Trophoblast cell (in vitro differentiated cells and primary cell): ENCODE measurements around the gene TMF1. TPM values are rescaled to one million over a fixed set of nuclear protein-coding genes. Genes with fewer than 3 reads are reported as not detected.
A peak's percentile ranks its signal among the peaks of the same experiment; 100 is the strongest.

Source experiments
- DNase-seq, 2 donors: peaks; one replicate each; pipeline ENCODE4 v3.0.0-alpha.2; 2016
- H2AFZ ChIP-seq: 2 replicates; pipeline ENCODE4 v1.6.1; 2013; ENCODE audit warnings: low read length, moderate library complexity, mild to moderate bottlenecking; ENCODE audit not compliant: insufficient read depth, poor library complexity
- H2AK5ac ChIP-seq: 2 replicates; pipeline ENCODE4 v1.6.1; 2013; ENCODE audit warnings: mild to moderate bottlenecking, low read length
- H2BK120ac ChIP-seq: 2 replicates; pipeline ENCODE4 v1.6.1; 2013; ENCODE audit warnings: low read length, mild to moderate bottlenecking, moderate library complexity; ENCODE audit not compliant: insufficient read depth, poor library complexity
- H2BK12ac ChIP-seq: 2 replicates; pipeline ENCODE4 v1.6.1; 2013; ENCODE audit warnings: mild to moderate bottlenecking, low read length, moderate library complexity
- H2BK5ac ChIP-seq: 2 replicates; pipeline ENCODE4 v1.6.1; 2013; ENCODE audit warnings: low read length, low read depth, moderate library complexity, mild to moderate bottlenecking; ENCODE audit not compliant: poor library complexity
- H3K14ac ChIP-seq: 2 replicates; pipeline ENCODE4 v1.6.1; 2013; ENCODE audit warnings: mild to moderate bottlenecking, low read length
- H3K18ac ChIP-seq: 2 replicates; pipeline ENCODE4 v1.6.1; 2013; ENCODE audit warnings: mild to moderate bottlenecking, low read length
- H3K23ac ChIP-seq: 2 replicates; pipeline ENCODE4 v1.6.1; 2013; ENCODE audit warnings: low read length
- H3K27ac ChIP-seq: 2 replicates; pipeline ENCODE4 v1.5.1; 2013; ENCODE audit warnings: low read depth, mild to moderate bottlenecking, inconsistent platforms, low read length, moderate library complexity
- H3K27me3 ChIP-seq: 2 replicates; pipeline ENCODE4 v1.6.1; 2013; ENCODE audit warnings: inconsistent platforms, mild to moderate bottlenecking, low read length, moderate library complexity; ENCODE audit not compliant: insufficient read depth
- H3K36me3 ChIP-seq, 2 experiments: 1 replicate in 1 of 2; 2 replicates in 1 of 2; pipeline ENCODE4 v1.6.1; 2013; ENCODE audit warnings: low read length in 2 of 2, mild to moderate bottlenecking in 2 of 2, moderate library complexity in 1 of 2; ENCODE audit not compliant: insufficient read depth in 2 of 2, control insufficient read depth in 1 of 2
- H3K4ac ChIP-seq: 2 replicates; pipeline ENCODE4 v1.6.1; 2013; ENCODE audit warnings: low read depth, mild to moderate bottlenecking, low read length, moderate library complexity
- H3K4me1 ChIP-seq, 2 experiments: 1 replicate in 1 of 2; 2 replicates in 1 of 2; pipeline ENCODE4 v1.6.1; 2013; ENCODE audit warnings: low read length in 2 of 2, mild to moderate bottlenecking in 2 of 2, moderate library complexity in 1 of 2; ENCODE audit not compliant: insufficient read depth in 2 of 2, control insufficient read depth in 1 of 2
- H3K4me2 ChIP-seq: 2 replicates; pipeline ENCODE4 v1.6.1; 2013; ENCODE audit warnings: inconsistent platforms, mild to moderate bottlenecking, low read length, moderate library complexity
- H3K4me3 ChIP-seq: 2 replicates; pipeline ENCODE4 v1.5.1; 2013; ENCODE audit warnings: mild to moderate bottlenecking, low read depth, low read length, inconsistent platforms
- H3K79me1 ChIP-seq: one replicate; pipeline ENCODE4 v1.6.1; 2013; ENCODE audit warnings: low read length
- H3K79me2 ChIP-seq: 2 replicates; pipeline ENCODE4 v1.6.1; 2013; ENCODE audit warnings: low read length, mild to moderate bottlenecking; ENCODE audit not compliant: control insufficient read depth, insufficient read depth, poor library complexity
- H3K9ac ChIP-seq: 2 replicates; pipeline ENCODE4 v1.6.1; 2013; ENCODE audit warnings: mild to moderate bottlenecking, low read length
- H3K9me3 ChIP-seq: 2 replicates; pipeline ENCODE4 v1.6.1; 2013; ENCODE audit warnings: low read depth, mild to moderate bottlenecking, control low read depth, inconsistent platforms, low read length; ENCODE audit not compliant: insufficient read depth
- H4K12ac ChIP-seq: 2 replicates; pipeline ENCODE4 v1.6.1; 2013; ENCODE audit warnings: low read depth, mild to moderate bottlenecking, low read length, moderate library complexity
- H4K8ac ChIP-seq: 2 replicates; pipeline ENCODE4 v1.6.1; 2013; ENCODE audit warnings: low read depth, mild to moderate bottlenecking, low read length, moderate library complexity
- H4K91ac ChIP-seq: one replicate; pipeline ENCODE4 v1.6.1; 2013; ENCODE audit warnings: low read depth, mild to moderate bottlenecking, low read length, moderate library complexity
- WGBS: extraction: QIAGEN DNeasy Blood & Tissue Kit; methylation state at CpG from one replicate; pipeline ENCODE4 v1.1.7; 2013; ENCODE audit warnings: missing lambda C conversion rate; ENCODE audit not compliant: insufficient read length, insufficient coverage; ENCODE audit errors: extremely low coverage; 5-methylcytosine and 5-hydroxymethylcytosine counted together
- polyA plus RNA-seq: library from polyadenylated mRNA; stranded (reverse); fragments of 200-250 nt; gene quantifications from 2 replicates; pipeline ENCODE4 v1.2.3, GENCODE V29; 2013

TMF1 gene, protein sequence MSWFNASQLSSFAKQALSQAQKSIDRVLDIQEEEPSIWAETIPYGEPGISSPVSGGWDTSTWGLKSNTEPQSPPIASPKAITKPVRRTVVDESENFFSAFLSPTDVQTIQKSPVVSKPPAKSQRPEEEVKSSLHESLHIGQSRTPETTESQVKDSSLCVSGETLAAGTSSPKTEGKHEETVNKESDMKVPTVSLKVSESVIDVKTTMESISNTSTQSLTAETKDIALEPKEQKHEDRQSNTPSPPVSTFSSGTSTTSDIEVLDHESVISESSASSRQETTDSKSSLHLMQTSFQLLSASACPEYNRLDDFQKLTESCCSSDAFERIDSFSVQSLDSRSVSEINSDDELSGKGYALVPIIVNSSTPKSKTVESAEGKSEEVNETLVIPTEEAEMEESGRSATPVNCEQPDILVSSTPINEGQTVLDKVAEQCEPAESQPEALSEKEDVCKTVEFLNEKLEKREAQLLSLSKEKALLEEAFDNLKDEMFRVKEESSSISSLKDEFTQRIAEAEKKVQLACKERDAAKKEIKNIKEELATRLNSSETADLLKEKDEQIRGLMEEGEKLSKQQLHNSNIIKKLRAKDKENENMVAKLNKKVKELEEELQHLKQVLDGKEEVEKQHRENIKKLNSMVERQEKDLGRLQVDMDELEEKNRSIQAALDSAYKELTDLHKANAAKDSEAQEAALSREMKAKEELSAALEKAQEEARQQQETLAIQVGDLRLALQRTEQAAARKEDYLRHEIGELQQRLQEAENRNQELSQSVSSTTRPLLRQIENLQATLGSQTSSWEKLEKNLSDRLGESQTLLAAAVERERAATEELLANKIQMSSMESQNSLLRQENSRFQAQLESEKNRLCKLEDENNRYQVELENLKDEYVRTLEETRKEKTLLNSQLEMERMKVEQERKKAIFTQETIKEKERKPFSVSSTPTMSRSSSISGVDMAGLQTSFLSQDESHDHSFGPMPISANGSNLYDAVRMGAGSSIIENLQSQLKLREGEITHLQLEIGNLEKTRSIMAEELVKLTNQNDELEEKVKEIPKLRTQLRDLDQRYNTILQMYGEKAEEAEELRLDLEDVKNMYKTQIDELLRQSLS
- 37.6 and 38.3 TPM in 2 replicates for polyA plus RNA-seq

GRCh38 chr3:69051756-69052471 is at the start of gene TMF1:
Gene TMF1 (minus strand): TSS chr3:69052333. CDS start chr3:69052086, 247 bp downstream.
- no CpG with 5 or more reads among the region's 45 CpGs for WGBS

DNA sequence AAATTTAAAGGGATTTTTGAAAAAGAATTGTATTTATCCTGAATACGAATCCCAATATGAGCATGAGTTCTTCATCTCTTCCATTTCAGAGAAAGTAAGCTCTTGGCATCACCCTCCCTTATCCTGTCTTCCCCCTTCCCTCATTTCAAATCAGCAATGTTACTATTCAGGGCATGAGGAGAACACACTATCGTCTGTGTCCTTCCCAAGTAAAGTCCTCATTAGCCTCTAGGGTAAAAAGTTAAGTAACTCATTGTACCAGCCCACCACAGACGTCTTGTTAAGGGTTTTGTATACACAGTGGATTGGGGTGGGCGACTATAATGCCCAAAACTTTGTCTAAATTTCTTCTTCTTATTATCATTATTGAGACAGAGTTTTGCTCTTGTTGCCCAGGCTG is 47.4 kb upstream of the TMF1 start:
- Histone ChIP-seq H3K9ac (no peak overlapping the region), H3K9me3 (no peaks in the 10 kb centered on the region), H3K4me3 (no peak overlapping the region), H2AK5ac (no peak overlapping the region), H2AFZ (no peak overlapping the region), H2BK5ac (no peak overlapping the region), H3K18ac (no peak overlapping the region), H4K91ac (no peak overlapping the region), H2BK120ac (no peak overlapping the region), H3K27ac (no peak overlapping the region), H3K4ac (no peak overlapping the region), H3K4me1 (peaks cover 6 to 8% of the 10 kb centered on the region in 2 experiments), H3K23ac (no peak overlapping the region), H2BK12ac (no peak overlapping the region), H3K36me3 (peaks cover 2 to 9% of the 10 kb centered on the region in 2 experiments), H4K8ac (no peak overlapping the region), H3K79me2 (no peaks in the 10 kb centered on the region), H3K27me3 (no peaks in the 10 kb centered on the region), H3K79me1 (peaks cover 4% of the 10 kb centered on the region), H3K14ac (no peak overlapping the region), H4K12ac (no peak overlapping the region), H3K4me2 (no peak overlapping the region)
- no CpG with 5 or more reads among the region's 4 CpGs for WGBS
- no peak for DNase-seq

More at GRCh38 chr3:69051756-69052471, at the start of gene TMF1:
- Histone ChIP-seq H3K27ac (peak within 1 kb of the TSS; percentile 59), H3K14ac (peak within 1 kb of the TSS; percentile 81), H3K4ac (peak within 1 kb of the TSS; percentile 81), H3K36me3 (peaks cover 3 to 13% of the 10 kb centered on the region in 2 experiments), H3K9ac (peak within 1 kb of the TSS; percentile 94), H3K27me3 (no peaks in the 10 kb centered on the region), H4K91ac (peak within 1 kb of the TSS; percentile 78), H3K79me1 (peaks cover 14% of the 10 kb centered on the region), H3K18ac (peak within 1 kb of the TSS; percentile 87), H3K4me3 (peak within 1 kb of the TSS; percentile 95), H3K9me3 (no peaks in the 10 kb centered on the region), H4K8ac (peak within 1 kb of the TSS; percentile 91), H3K79me2 (peaks cover 10% of the 10 kb centered on the region), H2BK120ac (peak within 1 kb of the TSS; percentile 35), H2BK12ac (no peak within 1 kb of the TSS), H2BK5ac (peak within 1 kb of the TSS; percentile 52), H3K23ac (no peak within 1 kb of the TSS), H2AK5ac (peak within 1 kb of the TSS; percentile 47), H3K4me1 (peaks cover 0 to 5% of the 10 kb centered on the region in 2 experiments), H2AFZ (peak within 1 kb of the TSS; percentile 90), H3K4me2 (peak within 1 kb of the TSS; percentile 84), H4K12ac (peak within 1 kb of the TSS; percentile 46)
- peak; percentile 100 for DNase-seq

- Histone ChIP-seq H4K8ac (no peak overlapping the region), H3K27me3 (no peaks in the 10 kb centered on the region), H2BK12ac (no peak overlapping the region), H3K4me1 (peaks cover 6 to 8% of the 10 kb centered on the region in 2 experiments), H2AFZ (no peak overlapping the region), H3K23ac (no peak overlapping the region), H3K9me3 (no peaks in the 10 kb centered on the region), H3K18ac (no peak overlapping the region), H3K27ac (no peak overlapping the region), H3K79me2 (no peaks in the 10 kb centered on the region), H4K91ac (no peak overlapping the region), H3K4me3 (no peak overlapping the region), H3K4me2 (no peak overlapping the region), H3K14ac (no peak overlapping the region), H2BK120ac (no peak overlapping the region), H3K9ac (peak overlapping the region; percentile 5), H2BK5ac (no peak overlapping the region), H3K4ac (no peak overlapping the region), H2AK5ac (no peak overlapping the region), H4K12ac (no peak overlapping the region), H3K79me1 (peaks cover 4% of the 10 kb centered on the region), H3K36me3 (peaks cover 2 to 5% of the 10 kb centered on the region in 2 experiments)
- no CpG with 5 or more reads among the region's 9 CpGs for WGBS
- DNase-seq = no peak
Observed at GRCh38 chr3:69097407-69098086, 45.4 kb upstream of the TMF1 start.
